GM21825 (cell line): ENCODE measurements around the gene ABCC6.
"Not testable (repeated sequence)": the region's sequence is repeated elsewhere in the genome, so short reads cannot be mapped to it uniquely, and the experiment has no call there.

ENCODE experiments used
- ATAC-seq: cut with Tn5 transposase; IDR thresholded peaks from one replicate; pipeline ENCODE4 v1.9.1; 2021; ENCODE audit warnings: mild to moderate bottlenecking, moderate library complexity; ENCODE audit not compliant: unreplicated experiment

ABCC6 gene

GRCh38 chr16:16222850-16223661, at the start of gene ABCC6:
Gene ABCC6 (minus strand): TSS chr16:16223494. CDS start chr16:16223434, 60 bp downstream.
- not testable (repeated sequence) for ATAC-seq

GRCh38 chr16:16272573-16273221, 49.4 kb upstream of the ABCC6 start:
- not testable (repeated sequence) for ATAC-seq

- ATAC-seq = not testable (repeated sequence)
Measured at GRCh38 chr16:16271658-16272057, 48.4 kb upstream of the ABCC6 start.

GRCh38 chr16:16268185-16268808, 45.0 kb upstream of the ABCC6 start:
- not testable (repeated sequence) for ATAC-seq

GRCh38 chr16:16267708-16268107, 44.4 kb upstream of the ABCC6 start:
- ATAC-seq = not testable (repeated sequence)

- not testable (repeated sequence) for ATAC-seq
Measured at GRCh38 chr16:16265044-16265443, 41.8 kb upstream of the ABCC6 start.

GRCh38 chr16:16263947-16264346, 40.7 kb upstream of the ABCC6 start:
- ATAC-seq = not testable (repeated sequence)

GRCh38 chr16:16262954-16263555, 39.8 kb upstream of the ABCC6 start:
- not testable (repeated sequence) for ATAC-seq

GRCh38 chr16:16259971-16260370, 36.7 kb upstream of the ABCC6 start:
- not testable (repeated sequence) for ATAC-seq

- ATAC-seq = not testable (repeated sequence)
Measured at GRCh38 chr16:16258822-16259221, 35.5 kb upstream of the ABCC6 start.

- not testable (repeated sequence) for ATAC-seq
Measured at GRCh38 chr16:16257301-16257923, 34.1 kb upstream of the ABCC6 start.

GRCh38 chr16:16252377-16252776, 29.1 kb upstream of the ABCC6 start:
- ATAC-seq = not testable (repeated sequence)

GRCh38 chr16:16249621-16250330, 26.5 kb upstream of the ABCC6 start:
- not testable (repeated sequence) for ATAC-seq

- not testable (repeated sequence) for ATAC-seq
Measured at GRCh38 chr16:16247439-16247838, 24.1 kb upstream of the ABCC6 start.

GRCh38 chr16:16246578-16247262, 23.4 kb upstream of the ABCC6 start:
- ATAC-seq = not testable (repeated sequence)

GRCh38 chr16:16243886-16244285, 20.6 kb upstream of the ABCC6 start:
- not testable (repeated sequence) for ATAC-seq

GRCh38 chr16:16240667-16241066, 17.4 kb upstream of the ABCC6 start:
- ATAC-seq = not testable (repeated sequence)

GRCh38 chr16:16237738-16238137, 14.4 kb upstream of the ABCC6 start:
- ATAC-seq = not testable (repeated sequence)

GRCh38 chr16:16237071-16237470, 13.8 kb upstream of the ABCC6 start:
- ATAC-seq = not testable (repeated sequence)
